ENCODE results near the gene TSKU. TPM values are rescaled to one million over a fixed set of nuclear protein-coding genes. Genes with fewer than 3 reads are reported as not detected.

The TSKU gene
- polyA plus RNA-seq, 1 of the 3 experiments (the other 2 are of a cell fraction), result 20.7 TPM

DNA sequence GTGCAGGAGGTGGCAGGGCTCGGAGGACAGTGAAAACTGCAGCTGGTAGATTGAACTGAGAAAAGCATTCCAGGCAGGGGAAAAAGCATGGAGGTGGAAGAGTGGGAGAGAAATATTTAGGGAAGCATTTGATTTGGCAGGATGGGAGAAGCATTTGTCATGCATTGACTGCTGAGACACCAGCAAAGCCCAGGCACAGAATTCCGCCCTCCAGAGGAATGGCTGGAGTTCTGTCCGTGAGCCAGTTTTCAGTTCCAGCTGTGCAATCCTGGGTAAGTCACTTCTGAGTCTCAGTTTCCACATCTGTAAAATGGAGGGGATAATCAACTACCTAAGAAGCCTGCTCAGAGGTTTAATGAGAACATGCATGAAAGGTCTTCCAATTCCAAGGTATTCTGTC is 4.3 kb upstream of the TSKU start:
- no peak overlapping the region for H2AFZ ChIP-seq (ENCODE audit: low read depth)
- H3K4me2 ChIP-seq, result no peak overlapping the region
- CTCF ChIA-PET, result interaction anchor here (0.7 to 1.5 kb wide), 3 partner anchors 45 to 267 kb away, joined by 3 to 4 read pairs (median 3); no protein-coding TSS in a partner anchor
- no peak overlapping the region for H3K27ac ChIP-seq (ENCODE audit: low read depth in 2 of 2, low read length in 1 of 2)
- no peak for TF ChIP-seq ELF1 (IDR thresholded peaks at IDR 0.05)
- no peak for TF ChIP-seq RXRA (IDR thresholded peaks at IDR 0.05; ENCODE audit: borderline replicate concordance, low read depth)
- no peak for TF ChIP-seq TAF1 (IDR thresholded peaks at IDR 0.05; ENCODE audit: borderline replicate concordance, low read depth, low read length)
- TF ChIP-seq, protein P1, sequence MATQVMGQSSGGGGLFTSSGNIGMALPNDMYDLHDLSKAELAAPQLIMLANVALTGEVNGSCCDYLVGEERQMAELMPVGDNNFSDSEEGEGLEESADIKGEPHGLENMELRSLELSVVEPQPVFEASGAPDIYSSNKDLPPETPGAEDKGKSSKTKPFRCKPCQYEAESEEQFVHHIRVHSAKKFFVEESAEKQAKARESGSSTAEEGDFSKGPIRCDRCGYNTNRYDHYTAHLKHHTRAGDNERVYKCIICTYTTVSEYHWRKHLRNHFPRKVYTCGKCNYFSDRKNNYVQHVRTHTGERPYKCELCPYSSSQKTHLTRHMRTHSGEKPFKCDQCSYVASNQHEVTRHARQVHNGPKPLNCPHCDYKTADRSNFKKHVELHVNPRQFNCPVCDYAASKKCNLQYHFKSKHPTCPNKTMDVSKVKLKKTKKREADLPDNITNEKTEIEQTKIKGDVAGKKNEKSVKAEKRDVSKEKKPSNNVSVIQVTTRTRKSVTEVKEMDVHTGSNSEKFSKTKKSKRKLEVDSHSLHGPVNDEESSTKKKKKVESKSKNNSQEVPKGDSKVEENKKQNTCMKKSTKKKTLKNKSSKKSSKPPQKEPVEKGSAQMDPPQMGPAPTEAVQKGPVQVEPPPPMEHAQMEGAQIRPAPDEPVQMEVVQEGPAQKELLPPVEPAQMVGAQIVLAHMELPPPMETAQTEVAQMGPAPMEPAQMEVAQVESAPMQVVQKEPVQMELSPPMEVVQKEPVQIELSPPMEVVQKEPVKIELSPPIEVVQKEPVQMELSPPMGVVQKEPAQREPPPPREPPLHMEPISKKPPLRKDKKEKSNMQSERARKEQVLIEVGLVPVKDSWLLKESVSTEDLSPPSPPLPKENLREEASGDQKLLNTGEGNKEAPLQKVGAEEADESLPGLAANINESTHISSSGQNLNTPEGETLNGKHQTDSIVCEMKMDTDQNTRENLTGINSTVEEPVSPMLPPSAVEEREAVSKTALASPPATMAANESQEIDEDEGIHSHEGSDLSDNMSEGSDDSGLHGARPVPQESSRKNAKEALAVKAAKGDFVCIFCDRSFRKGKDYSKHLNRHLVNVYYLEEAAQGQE (IDR thresholded peaks at IDR 0.05; ENCODE audit: low read depth, low read length), result no peak
- TF ChIP-seq TCF12 (IDR thresholded peaks at IDR 0.05), result no peak
- TF ChIP-seq MXI1 (IDR thresholded peaks at IDR 0.05; ENCODE audit: low read depth, low read length), result no peak
- TF ChIP-seq GABPA (IDR thresholded peaks at IDR 0.05; ENCODE audit: low read depth), result no peak
- TF ChIP-seq FOSL2 (IDR thresholded peaks at IDR 0.05; ENCODE audit: borderline replicate concordance, low read depth), result no peak
- no peak for TF ChIP-seq NRF1 (IDR thresholded peaks at IDR 0.05; ENCODE audit: low read depth, low read length)
- no peak for TF ChIP-seq EP300 (IDR thresholded peaks at IDR 0.05; ENCODE audit: borderline replicate concordance in 1 of 2, low read depth in 1 of 2, low read length in 1 of 2)
- TF ChIP-seq, protein P2, sequence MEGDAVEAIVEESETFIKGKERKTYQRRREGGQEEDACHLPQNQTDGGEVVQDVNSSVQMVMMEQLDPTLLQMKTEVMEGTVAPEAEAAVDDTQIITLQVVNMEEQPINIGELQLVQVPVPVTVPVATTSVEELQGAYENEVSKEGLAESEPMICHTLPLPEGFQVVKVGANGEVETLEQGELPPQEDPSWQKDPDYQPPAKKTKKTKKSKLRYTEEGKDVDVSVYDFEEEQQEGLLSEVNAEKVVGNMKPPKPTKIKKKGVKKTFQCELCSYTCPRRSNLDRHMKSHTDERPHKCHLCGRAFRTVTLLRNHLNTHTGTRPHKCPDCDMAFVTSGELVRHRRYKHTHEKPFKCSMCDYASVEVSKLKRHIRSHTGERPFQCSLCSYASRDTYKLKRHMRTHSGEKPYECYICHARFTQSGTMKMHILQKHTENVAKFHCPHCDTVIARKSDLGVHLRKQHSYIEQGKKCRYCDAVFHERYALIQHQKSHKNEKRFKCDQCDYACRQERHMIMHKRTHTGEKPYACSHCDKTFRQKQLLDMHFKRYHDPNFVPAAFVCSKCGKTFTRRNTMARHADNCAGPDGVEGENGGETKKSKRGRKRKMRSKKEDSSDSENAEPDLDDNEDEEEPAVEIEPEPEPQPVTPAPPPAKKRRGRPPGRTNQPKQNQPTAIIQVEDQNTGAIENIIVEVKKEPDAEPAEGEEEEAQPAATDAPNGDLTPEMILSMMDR (IDR thresholded peaks at IDR 0.05), result no peak
- TF ChIP-seq, protein P3, sequence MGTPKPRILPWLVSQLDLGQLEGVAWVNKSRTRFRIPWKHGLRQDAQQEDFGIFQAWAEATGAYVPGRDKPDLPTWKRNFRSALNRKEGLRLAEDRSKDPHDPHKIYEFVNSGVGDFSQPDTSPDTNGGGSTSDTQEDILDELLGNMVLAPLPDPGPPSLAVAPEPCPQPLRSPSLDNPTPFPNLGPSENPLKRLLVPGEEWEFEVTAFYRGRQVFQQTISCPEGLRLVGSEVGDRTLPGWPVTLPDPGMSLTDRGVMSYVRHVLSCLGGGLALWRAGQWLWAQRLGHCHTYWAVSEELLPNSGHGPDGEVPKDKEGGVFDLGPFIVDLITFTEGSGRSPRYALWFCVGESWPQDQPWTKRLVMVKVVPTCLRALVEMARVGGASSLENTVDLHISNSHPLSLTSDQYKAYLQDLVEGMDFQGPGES (IDR thresholded peaks at IDR 0.05; ENCODE audit: low read depth, low read length), result no peak
- TF ChIP-seq TEAD4 (IDR thresholded peaks at IDR 0.05; ENCODE audit: borderline replicate concordance, insufficient read depth), result no peak
- no peak for TF ChIP-seq JUND (IDR thresholded peaks at IDR 0.05)
- no peaks in the 10 kb centered on the region for H3F3A ChIP-seq (replicated peaks; ENCODE audit: insufficient read depth)
- no peak overlapping the region for H3K9ac ChIP-seq
- no peak for DNase-seq
- peaks cover 15% of the 10 kb centered on the region for H3K9me3 ChIP-seq
- 85% methylated on average over 2 of the region's 3 CpGs for WGBS (ENCODE audit: low lambda C conversion rate)
- H4K20me1 ChIP-seq (ENCODE audit: insufficient read depth), result no peaks in the 10 kb centered on the region
- peaks cover under 1% of the 10 kb centered on the region; the same call in 1 of the 2 replicates for H3K79me2 ChIP-seq (ENCODE audit: insufficient read depth)
- no peaks in the 10 kb centered on the region for H3K36me3 ChIP-seq (replicated peaks in 1 of 2; ENCODE audit: control insufficient read depth in 1 of 2, insufficient read depth in 2 of 2, low read length in 1 of 2)
- no peaks in the 10 kb centered on the region for H3K9me2 ChIP-seq
- peaks cover 4 to 23% of the 10 kb centered on the region in 2 experiments; a peak in 1 of 4 replicates for H3K4me1 ChIP-seq (ENCODE audit: control insufficient read depth in 1 of 2, insufficient read depth in 2 of 2, low read depth in 1 of 2, low read length in 1 of 2)
- no peaks in the 10 kb centered on the region for H3K27me3 ChIP-seq (ENCODE audit: insufficient read depth)
- no peak overlapping the region for H3K4me3 ChIP-seq (ENCODE audit: low read depth in 2 of 2, low read length in 1 of 2)
- POLR2A ChIA-PET, result no interaction called here

Data from SK-N-SH (cell line).